ENCODE results near the gene PELI2. TPM values are rescaled to one million over a fixed set of nuclear protein-coding genes. Genes with fewer than 3 reads are reported as not detected.

Gene PELI2
- polyA plus RNA-seq, 1 donor from 2014 or later = 0.85 TPM

DNA sequence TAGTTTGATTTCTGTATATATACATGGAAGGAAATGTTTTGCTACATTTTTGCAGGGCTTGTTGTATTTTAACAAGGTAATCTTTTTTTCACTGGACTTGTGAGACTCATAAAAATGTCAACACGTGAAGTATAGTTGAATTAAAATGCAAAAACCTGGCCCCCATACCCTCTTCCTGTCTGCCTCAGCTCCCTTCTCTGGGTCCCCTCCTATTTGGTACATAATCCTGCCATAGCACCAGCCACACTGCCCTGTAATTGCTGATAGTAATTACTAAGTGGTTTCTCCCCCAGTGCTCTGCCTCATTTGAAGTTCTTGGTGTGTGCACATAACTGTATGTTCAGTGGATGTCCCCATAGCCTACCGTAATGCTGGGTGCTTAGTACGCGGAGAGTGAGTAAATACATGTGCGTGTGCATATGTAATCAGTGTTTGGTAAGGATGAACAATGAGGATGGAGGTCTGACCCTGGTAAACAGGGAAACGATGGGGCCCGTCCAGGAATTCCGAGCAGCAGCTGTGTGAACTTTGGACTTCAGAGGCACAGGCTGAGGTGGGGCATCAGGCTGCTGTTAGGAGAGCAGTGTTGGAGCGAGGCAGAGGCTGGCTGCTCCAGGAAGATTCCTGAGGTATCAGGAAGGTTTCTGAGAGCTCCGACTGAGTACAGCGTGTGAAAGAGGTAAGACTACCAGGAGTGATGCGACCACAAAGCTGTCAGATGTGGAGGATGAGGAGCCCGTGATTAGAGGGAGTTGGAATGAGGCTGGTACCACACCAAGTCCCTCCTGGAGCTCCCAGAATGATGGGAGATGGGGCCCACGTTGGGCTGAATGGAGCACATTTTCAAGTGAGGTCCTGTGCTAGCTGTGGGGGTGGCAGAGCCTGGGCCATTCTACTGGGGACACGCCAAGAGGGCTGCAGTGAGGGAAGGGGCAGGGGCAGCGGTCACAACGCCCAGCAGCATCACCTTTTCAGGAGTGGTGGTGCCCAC is 106.8 kb downstream of the PELI2 start:
- Mint-ChIP-seq H3K27me3 (no peaks in the 10 kb centered on the region), H3K4me1 (peaks cover 0 to 2% (median 0%) of the 10 kb centered on the region in 3 donors), H3K36me3 (peaks cover 8% of the 10 kb centered on the region), H3K4me3 (no peak overlapping the region), H3K9me3 (peaks cover 0 to 2% (median 0%) of the 10 kb centered on the region in 3 donors), H3K27ac (no peak overlapping the region)

DNA sequence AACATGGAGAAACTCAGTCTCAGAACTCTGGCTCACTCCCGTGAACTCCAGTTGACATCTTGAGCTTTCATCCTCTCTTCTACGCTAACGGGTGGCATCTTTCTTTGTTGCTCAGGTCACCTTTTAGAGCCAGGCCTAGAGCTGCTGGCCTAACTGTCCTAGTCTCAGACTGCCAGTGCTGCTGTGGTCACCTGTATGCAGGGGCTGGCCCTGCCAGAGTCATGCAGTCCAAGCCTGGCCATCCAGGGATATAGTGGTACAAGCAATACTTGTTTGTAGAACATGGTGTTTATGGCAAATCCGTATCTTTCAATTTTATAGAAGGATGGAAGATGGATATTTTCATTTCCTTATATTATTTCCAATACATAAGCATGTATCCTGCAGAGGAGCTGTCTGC is 117.2 kb downstream of the PELI2 start:
- no peak overlapping the region for H3K27ac Mint-ChIP-seq
- no peaks in the 10 kb centered on the region for H3K27me3 Mint-ChIP-seq
- peaks cover 4% of the 10 kb centered on the region for H3K36me3 Mint-ChIP-seq
- peaks cover 0 to 5% (median 2%) of the 10 kb centered on the region in 3 donors for H3K4me1 Mint-ChIP-seq
- peaks cover 0 to 3% (median 0%) of the 10 kb centered on the region in 3 donors for H3K9me3 Mint-ChIP-seq
- H3K4me3 Mint-ChIP-seq = no peak overlapping the region

GRCh38 chr14:56237398-56237797 is 119.2 kb downstream of the PELI2 start:
- H3K4me3 Mint-ChIP-seq = no peak overlapping the region

DNA sequence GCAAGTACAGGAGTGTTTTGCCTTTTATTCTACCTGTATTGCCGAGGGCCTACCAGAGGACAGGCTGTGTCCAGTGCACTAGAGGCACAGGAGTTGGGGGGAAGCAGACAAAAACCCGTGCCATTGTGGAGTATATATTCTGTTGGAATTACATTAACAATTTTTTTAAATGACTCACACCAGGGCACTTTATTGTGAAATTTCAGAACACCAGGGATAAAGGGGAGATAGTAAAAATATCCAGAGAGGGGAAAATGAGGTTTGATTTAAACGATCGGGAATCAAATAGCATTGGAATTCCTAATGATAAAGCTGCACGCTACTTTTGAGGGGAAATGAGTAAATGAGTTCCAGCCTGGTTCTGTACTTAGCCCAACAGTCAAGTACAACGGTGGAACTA is 123.2 kb downstream of the PELI2 start:
- no peaks in the 10 kb centered on the region for H3K36me3 Mint-ChIP-seq
- H3K4me1 Mint-ChIP-seq = peaks cover 0 to 14% (median 2%) of the 10 kb centered on the region in 3 donors
- H3K9me3 Mint-ChIP-seq = peaks cover 0 to 2% (median 0%) of the 10 kb centered on the region in 3 donors
- no peaks in the 10 kb centered on the region for H3K27me3 Mint-ChIP-seq
- H3K27ac Mint-ChIP-seq = peak overlapping the region in 1 of 3 donors; percentile 20
- H3K4me3 Mint-ChIP-seq = no peak overlapping the region

More at GRCh38 chr14:56237398-56237797, 119.2 kb downstream of the PELI2 start:
- Mint-ChIP-seq H3K9me3 (peaks cover 0 to 3% (median 0%) of the 10 kb centered on the region in 3 donors), H3K36me3 (peaks cover 4% of the 10 kb centered on the region), H3K4me1 (peaks cover 0 to 5% (median 2%) of the 10 kb centered on the region in 3 donors), H3K27me3 (no peaks in the 10 kb centered on the region), H3K27ac (no peak overlapping the region)

DNA sequence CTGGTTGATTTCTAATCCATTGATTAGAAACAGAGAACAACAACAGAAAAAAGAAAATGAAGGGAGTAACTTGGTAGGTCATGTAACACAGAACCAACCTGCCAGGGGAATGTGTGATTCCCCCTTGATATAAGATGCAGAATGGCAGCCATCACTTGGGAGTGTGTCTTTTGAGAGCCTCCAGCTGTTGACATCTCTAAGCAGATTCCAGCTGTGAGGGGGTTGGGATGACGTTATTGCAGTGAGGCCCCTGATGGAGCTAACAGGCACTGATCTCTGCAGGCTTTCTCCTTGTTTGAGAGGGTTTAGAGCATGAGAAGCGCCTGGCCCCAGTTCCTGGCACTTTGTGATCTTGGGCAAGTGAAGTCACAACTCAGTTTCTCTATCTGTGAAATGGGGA is 124.9 kb downstream of the PELI2 start:
- no peak overlapping the region for H3K4me3 Mint-ChIP-seq
- no peaks in the 10 kb centered on the region for H3K36me3 Mint-ChIP-seq
- H3K9me3 Mint-ChIP-seq = peaks cover 0 to 2% (median 0%) of the 10 kb centered on the region in 3 donors
- H3K27ac Mint-ChIP-seq = no peak overlapping the region
- peaks cover 0 to 9% (median 2%) of the 10 kb centered on the region in 3 donors for H3K4me1 Mint-ChIP-seq
- no peaks in the 10 kb centered on the region for H3K27me3 Mint-ChIP-seq

DNA sequence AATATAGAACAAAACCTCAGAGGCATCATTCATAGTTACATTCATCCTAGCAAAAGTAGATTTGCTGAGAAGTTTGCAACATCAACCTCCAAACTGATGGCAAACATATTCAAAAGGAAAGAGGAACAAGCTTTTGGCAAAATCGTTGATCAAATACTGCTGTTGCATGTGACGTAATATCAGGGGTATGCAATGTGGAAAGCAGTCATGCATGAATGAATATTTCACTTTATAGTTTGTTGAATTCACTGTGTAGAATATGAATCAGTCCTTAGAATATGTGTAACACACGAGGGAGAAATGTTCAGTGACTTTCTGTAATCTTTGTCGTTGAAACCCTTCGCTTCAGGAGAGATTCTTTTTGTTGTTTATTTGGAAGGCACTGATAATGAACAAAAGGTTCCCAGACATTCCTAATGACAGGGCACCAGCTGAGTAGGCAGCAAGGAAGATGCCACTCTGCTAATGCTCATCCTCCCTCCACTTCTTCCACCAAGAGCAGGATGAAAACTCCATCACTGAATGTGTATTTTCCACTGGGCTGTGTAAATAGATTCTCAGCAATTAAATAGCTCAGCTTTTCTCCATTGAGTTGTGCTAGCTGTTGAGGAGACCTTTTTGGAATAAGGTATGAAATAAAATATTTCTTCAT is 126.1 kb downstream of the PELI2 start:
- H3K4me1 Mint-ChIP-seq = peaks cover 0 to 9% (median 2%) of the 10 kb centered on the region in 3 donors
- H3K27ac Mint-ChIP-seq = no peak overlapping the region
- H3K9me3 Mint-ChIP-seq = peaks cover 0 to 2% (median 0%) of the 10 kb centered on the region in 3 donors
- H3K27me3 Mint-ChIP-seq = no peaks in the 10 kb centered on the region
- H3K36me3 Mint-ChIP-seq = no peaks in the 10 kb centered on the region
- no peak overlapping the region for H3K4me3 Mint-ChIP-seq

GRCh38 chr14:56247495-56248200 is 129.4 kb downstream of the PELI2 start:
- Mint-ChIP-seq H3K36me3 (peaks cover 5% of the 10 kb centered on the region), H3K4me1 (peaks cover 0 to 8% (median 0%) of the 10 kb centered on the region in 3 donors), H3K4me3 (no peak overlapping the region), H3K9me3 (peaks cover 2 to 4% (median 2%) of the 10 kb centered on the region in 3 donors), H3K27me3 (no peaks in the 10 kb centered on the region), H3K27ac (no peak overlapping the region)

DNA sequence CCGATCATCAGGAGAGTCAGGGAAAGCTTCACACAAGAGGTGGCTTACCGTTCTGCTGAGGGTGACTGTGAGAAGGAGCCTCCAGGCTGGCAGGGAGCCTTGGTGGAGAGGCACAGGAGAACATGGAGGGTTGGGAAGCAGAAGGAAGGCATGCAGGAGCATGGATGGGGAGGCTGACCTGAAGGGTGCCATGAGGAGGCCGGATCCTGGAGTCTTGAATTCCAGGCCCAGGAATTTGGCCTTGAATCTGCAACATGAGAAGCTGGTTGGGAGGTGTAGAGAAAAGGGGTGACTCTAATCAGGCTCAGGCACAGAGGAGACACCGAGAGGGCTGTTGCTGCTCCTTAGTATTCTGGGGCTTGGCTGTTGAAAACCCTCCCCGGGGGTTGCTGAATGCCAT is 130.2 kb downstream of the PELI2 start:
- Mint-ChIP-seq H3K27ac (peak overlapping the region in 1 of 3 donors; percentile 31), H3K27me3 (no peaks in the 10 kb centered on the region), H3K4me3 (no peak overlapping the region), H3K9me3 (peaks cover under 1 to 4% (median 2%) of the 10 kb centered on the region in 3 donors), H3K4me1 (peaks cover 0 to 4% (median 0%) of the 10 kb centered on the region in 3 donors), H3K36me3 (peaks cover 5% of the 10 kb centered on the region)

- Mint-ChIP-seq H3K27me3 (no peaks in the 10 kb centered on the region), H3K9me3 (peaks cover 0 to 11% (median 10%) of the 10 kb centered on the region in 3 donors), H3K4me3 (no peak overlapping the region), H3K36me3 (peaks cover 2% of the 10 kb centered on the region), H3K27ac (no peak overlapping the region), H3K4me1 (no peaks in the 10 kb centered on the region)
Measured at GRCh38 chr14:56261046-56261445, 142.8 kb downstream of the PELI2 start.

DNA sequence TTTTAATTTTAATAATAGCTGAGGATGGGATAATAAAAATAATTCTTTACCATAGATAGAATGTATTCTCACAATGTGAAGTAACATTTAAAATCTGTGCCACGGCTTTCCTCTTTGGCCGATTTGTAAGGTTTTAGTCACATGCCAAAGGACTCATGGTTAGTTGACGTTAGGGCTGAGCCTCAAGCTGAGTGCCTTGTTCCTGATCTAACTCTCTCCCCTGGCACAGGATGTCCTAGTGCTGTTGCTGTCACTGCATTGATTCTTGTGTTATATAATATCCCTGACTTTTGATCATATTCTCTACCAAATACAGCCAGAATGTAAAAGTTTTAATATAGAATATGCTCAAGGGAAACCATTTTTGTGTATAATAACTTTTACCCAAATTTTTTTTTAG is 144.3 kb downstream of the PELI2 start:
- no peaks in the 10 kb centered on the region for H3K4me1 Mint-ChIP-seq
- H3K4me3 Mint-ChIP-seq = no peak overlapping the region
- peaks cover 0 to 11% (median 8%) of the 10 kb centered on the region in 3 donors for H3K9me3 Mint-ChIP-seq
- H3K27ac Mint-ChIP-seq = no peak overlapping the region
- H3K36me3 Mint-ChIP-seq = peaks cover 2% of the 10 kb centered on the region
- H3K27me3 Mint-ChIP-seq = no peaks in the 10 kb centered on the region

GRCh38 chr14:56268039-56268438 is 149.8 kb downstream of the PELI2 start:
- Mint-ChIP-seq H3K4me3 (no peak overlapping the region), H3K9me3 (no peaks in the 10 kb centered on the region), H3K27me3 (no peaks in the 10 kb centered on the region), H3K36me3 (no peaks in the 10 kb centered on the region), H3K27ac (no peak overlapping the region), H3K4me1 (no peaks in the 10 kb centered on the region)

- H3K4me3 Mint-ChIP-seq = no peak overlapping the region
- H3K27me3 Mint-ChIP-seq = no peaks in the 10 kb centered on the region
- H3K36me3 Mint-ChIP-seq = no peaks in the 10 kb centered on the region
- no peak overlapping the region for H3K27ac Mint-ChIP-seq
- H3K9me3 Mint-ChIP-seq = no peaks in the 10 kb centered on the region
- H3K4me1 Mint-ChIP-seq = no peaks in the 10 kb centered on the region
Measured at GRCh38 chr14:56268673-56269072, 150.5 kb downstream of the PELI2 start.

- Mint-ChIP-seq H3K27ac (no peak overlapping the region), H3K9me3 (no peaks in the 10 kb centered on the region), H3K27me3 (no peaks in the 10 kb centered on the region), H3K36me3 (peaks cover 3% of the 10 kb centered on the region), H3K4me1 (no peaks in the 10 kb centered on the region), H3K4me3 (no peak overlapping the region)
Measured at GRCh38 chr14:56270921-56271320, 152.7 kb downstream of the PELI2 start.

GRCh38 chr14:56271970-56272369 is 153.8 kb downstream of the PELI2 start:
- Mint-ChIP-seq H3K36me3 (peaks cover 5% of the 10 kb centered on the region), H3K9me3 (no peaks in the 10 kb centered on the region), H3K4me1 (no peaks in the 10 kb centered on the region), H3K27me3 (no peaks in the 10 kb centered on the region), H3K27ac (no peak overlapping the region), H3K4me3 (no peak overlapping the region)

DNA sequence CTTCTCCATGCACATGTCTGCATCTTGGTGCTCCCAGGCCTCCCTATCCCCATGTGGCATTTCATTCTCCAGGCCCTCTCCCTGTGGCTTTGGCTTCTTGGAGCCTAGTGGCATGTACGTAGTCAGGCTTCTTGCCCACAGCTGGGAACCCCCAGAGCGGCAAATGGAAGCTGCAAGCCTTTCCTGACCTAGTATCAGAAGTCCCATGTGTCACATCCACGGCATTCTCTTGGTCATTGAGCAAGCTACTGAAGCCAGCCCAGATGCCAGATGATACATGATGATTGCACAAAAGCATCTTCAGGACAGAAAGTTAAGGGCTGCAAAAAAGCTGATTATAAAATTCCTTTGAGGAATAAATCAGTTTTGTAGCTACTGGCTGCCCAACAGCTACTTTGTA is 154.9 kb downstream of the PELI2 start:
- Mint-ChIP-seq H3K4me1 (no peaks in the 10 kb centered on the region), H3K27me3 (no peaks in the 10 kb centered on the region), H3K27ac (no peak overlapping the region), H3K4me3 (no peak overlapping the region), H3K36me3 (peaks cover 5% of the 10 kb centered on the region), H3K9me3 (no peaks in the 10 kb centered on the region)
